H1 (cell line): ENCODE data around the gene DPM2. TPM values are rescaled to one million over a fixed set of nuclear protein-coding genes. Genes with fewer than 3 reads are reported as not detected.

ENCODE experiments used
- CTCF ChIA-PET: fragments of 300-600 bp; sonication (Branson Sonifier 250); formaldehyde crosslinking; loops from one replicate; lab custom pipeline; 2021; ENCODE audit not compliant: partially characterized antibody; lab: Charles Lee
- POLR2A ChIA-PET: fragments of 300-600 bp; sonication (Branson Sonifier 250); formaldehyde crosslinking; loops from one replicate; lab custom pipeline; 2021; ENCODE audit warnings: inconsistent platforms; ENCODE audit not compliant: partially characterized antibody; lab: Charles Lee
- DNase-seq, 2 experiments: peaks; one replicate each; pipeline versions ENCODE4 v3.0.0 to v3.0.0-alpha.2; 2010 to 2022; ENCODE audit warnings: low spot score in 2 of 2, low read depth in 1 of 2, mixed read lengths in 1 of 2
- FAIRE-seq: peaks from 2 replicates; lab custom pipeline; 2011; peaks lifted over from hg19 to GRCh38; lab: Jason Lieb, UNC
- H2AFZ ChIP-seq: 2 replicates; pipeline ENCODE4 v1.8.1; 2012; ENCODE audit warnings: low read length, inconsistent platforms
- H2AK5ac ChIP-seq: 2 replicates; pipeline ENCODE4 v1.6.1; 2013; ENCODE audit warnings: low read depth, low read length
- H2BK120ac ChIP-seq: replicated peaks from 2 replicates; pipeline ENCODE3; 2013; ENCODE audit warnings: low read depth, low read length, inconsistent platforms
- H2BK12ac ChIP-seq: 2 replicates; pipeline ENCODE4 v1.6.1; 2013; ENCODE audit warnings: low read depth, low read length
- H2BK15ac ChIP-seq: 2 replicates; pipeline ENCODE4 v1.6.1; 2013; ENCODE audit warnings: low read length
- H2BK20ac ChIP-seq: 2 replicates; pipeline ENCODE4 v1.6.1; 2013; ENCODE audit warnings: low read length
- H2BK5ac ChIP-seq: 2 replicates; pipeline ENCODE4 v1.6.1; 2013; ENCODE audit warnings: low read depth, low read length
- H3K14ac ChIP-seq: 2 replicates; pipeline ENCODE4 v1.6.1; 2013; ENCODE audit warnings: inconsistent platforms; ENCODE audit not compliant: insufficient read length
- H3K18ac ChIP-seq: 2 replicates; pipeline ENCODE4 v1.6.1; 2013; ENCODE audit warnings: low read length; ENCODE audit errors: extremely low read depth
- H3K23ac ChIP-seq: 2 replicates; pipeline ENCODE4 v1.6.1; 2013; ENCODE audit warnings: inconsistent platforms; ENCODE audit not compliant: insufficient read length
- H3K23me2 ChIP-seq: 2 replicates; pipeline ENCODE4 v1.6.1; 2013; ENCODE audit warnings: low read depth, low read length
- H3K27ac ChIP-seq: 2 replicates; pipeline ENCODE4 v1.6.1; 2011; ENCODE audit warnings: low read depth, low read length, inconsistent platforms
- H3K27me3 ChIP-seq, 4 experiments: replicated peaks in 1 of 4; 1 replicate in 1 of 4; 2 replicates in 3 of 4; pipeline versions ENCODE4 v1.6.1 to v1.8.1; 2011 to 2013; ENCODE audit warnings: low read length in 3 of 4, mild to moderate bottlenecking in 3 of 4, inconsistent platforms in 2 of 4, mixed read lengths in 2 of 4, moderate library complexity in 1 of 4; ENCODE audit not compliant: control insufficient read depth in 3 of 4, insufficient read depth in 3 of 4; ENCODE audit errors: extremely low read depth in 1 of 4
- H3K36me3 ChIP-seq, 4 experiments: 2 replicates each; pipeline versions ENCODE4 v1.6.1 to v1.8.1; 2011 to 2013; ENCODE audit warnings: mild to moderate bottlenecking in 4 of 4, low read length in 3 of 4, moderate library complexity in 2 of 4, control low read depth in 1 of 4, inconsistent platforms in 1 of 4; ENCODE audit not compliant: insufficient read depth in 4 of 4, control insufficient read depth in 2 of 4
- H3K4ac ChIP-seq: replicated peaks from 2 replicates; pipeline ENCODE3; 2013; ENCODE audit warnings: low read length, low read depth, mixed read lengths, inconsistent platforms; ENCODE audit not compliant: insufficient read length
- H3K4me1 ChIP-seq, 4 experiments: replicated peaks in 1 of 4; 1 replicate in 1 of 4; 2 replicates in 3 of 4; pipeline versions ENCODE4 v1.6.1 to v1.8.1; 2011 to 2013; ENCODE audit warnings: low read length in 3 of 4, inconsistent platforms in 2 of 4, mixed read lengths in 1 of 4; ENCODE audit not compliant: insufficient read depth in 4 of 4, control insufficient read depth in 3 of 4
- H3K4me2 ChIP-seq, 2 experiments: 2 replicates each; pipeline versions ENCODE4 v1.6.1 to v1.8.1; 2011 to 2013; ENCODE audit warnings: low read depth in 2 of 2, low read length in 2 of 2, control low read depth in 1 of 2, inconsistent platforms in 1 of 2, mild to moderate bottlenecking in 1 of 2; ENCODE audit not compliant: insufficient read depth in 1 of 2
- H3K4me3 ChIP-seq, 4 experiments: fragments of 200-600, 300-600 bp in 1 of 4; sonication (generic), shearing (Covaris generic), sonication (Bioruptor Twin) in 1 of 4; 2 replicates each; pipeline versions ENCODE4 v1.5.1 to v1.8.1; 2011 to 2016; ENCODE audit warnings: low read length in 4 of 4, low read depth in 3 of 4, control low read depth in 2 of 4, inconsistent platforms in 2 of 4, mild to moderate bottlenecking in 2 of 4, mixed read lengths in 1 of 4, moderate library complexity in 1 of 4; ENCODE audit not compliant: insufficient read depth in 2 of 4; ENCODE audit errors: extremely low read depth in 1 of 4
- H3K56ac ChIP-seq: replicated peaks from 2 replicates; pipeline ENCODE3; 2013; ENCODE audit warnings: low read depth, mild to moderate bottlenecking, mixed read lengths, low read length, inconsistent platforms; ENCODE audit not compliant: insufficient read length
- H3K79me1 ChIP-seq: 2 replicates; pipeline ENCODE4 v1.6.1; 2013; ENCODE audit warnings: low read depth, low read length, control low read depth
- H3K79me2 ChIP-seq, 2 experiments: 2 replicates each; pipeline versions ENCODE4 v1.6.1 to v1.8.1; 2012 to 2013; ENCODE audit warnings: low read length in 2 of 2, mild to moderate bottlenecking in 2 of 2, inconsistent platforms in 1 of 2; ENCODE audit not compliant: insufficient read depth in 2 of 2, control insufficient read depth in 1 of 2
- H3K9ac ChIP-seq, 4 experiments: replicated peaks in 1 of 4; 1 replicate in 1 of 4; 2 replicates in 3 of 4; pipeline versions ENCODE4 v1.6.1 to v1.8.1; 2011 to 2013; ENCODE audit warnings: low read depth in 3 of 4, low read length in 3 of 4, control low read depth in 2 of 4, mild to moderate bottlenecking in 2 of 4, moderate library complexity in 2 of 4, inconsistent platforms in 1 of 4; ENCODE audit errors: extremely low read depth in 1 of 4
- H3K9me3 ChIP-seq, 2 experiments: 2 replicates each; pipeline versions ENCODE4 v1.6.1 to v1.8.1; 2012 to 2013; ENCODE audit warnings: mild to moderate bottlenecking in 2 of 2, moderate library complexity in 2 of 2, control low read depth in 1 of 2, inconsistent platforms in 1 of 2, low read depth in 1 of 2, low read length in 1 of 2, mixed read lengths in 1 of 2; ENCODE audit not compliant: insufficient read depth in 2 of 2
- H4K20me1 ChIP-seq, 2 experiments: replicated peaks in 1 of 2; 2 replicates each; pipeline versions ENCODE3 to v1.8.1; 2011 to 2013; ENCODE audit warnings: inconsistent platforms in 2 of 2, low read length in 2 of 2, mild to moderate bottlenecking in 1 of 2; ENCODE audit not compliant: insufficient read depth in 2 of 2, control insufficient read depth in 1 of 2
- H4K5ac ChIP-seq: 2 replicates; pipeline ENCODE4 v1.6.1; 2013; ENCODE audit warnings: low read length, low read depth, mixed read lengths, inconsistent platforms; ENCODE audit not compliant: insufficient read length
- H4K8ac ChIP-seq: 2 replicates; pipeline ENCODE4 v1.8.0; 2013; ENCODE audit warnings: mild to moderate bottlenecking, moderate library complexity, low read length, inconsistent platforms; ENCODE audit not compliant: insufficient read depth; ENCODE audit errors: extremely low read depth
- H4K91ac ChIP-seq: replicated peaks from 2 replicates; pipeline ENCODE3; 2013; ENCODE audit warnings: low read length, mixed read lengths, inconsistent platforms; ENCODE audit not compliant: insufficient read length
- WGBS, 2 experiments: shearing (Covaris generic) in 1 of 2; methylation state at CpG; one replicate each; pipeline versions ENCODE4 v1.1.6 to v1.1.7; 2013 to 2015; ENCODE audit warnings: low lambda C conversion rate in 2 of 2, mixed read lengths in 2 of 2, inconsistent platforms in 1 of 2, low coverage in 1 of 2, missing lambda C conversion rate in 1 of 2; ENCODE audit not compliant: insufficient replicate concordance in 2 of 2, insufficient coverage in 1 of 2, insufficient read length in 1 of 2; ENCODE audit errors: extremely low coverage in 1 of 2, missing lambda C conversion rate in 1 of 2; 5-methylcytosine and 5-hydroxymethylcytosine counted together
- polyA plus RNA-seq, 7 experiments: library from polyadenylated mRNA; depleted of rRNA in 3 of 7; stranded (reverse) in 5 of 7; unstranded in 2 of 7; fragments of >200 nt in 5 of 7; fragments of 200-250 nt in 2 of 7; gene quantifications; 1 replicate in 5 of 7; 2 replicates in 1 of 7; 4 replicates in 1 of 7; pipeline versions ENCODE4 v1.2.1 to v1.2.3, GENCODE V29; 2011 to 2013; ENCODE audit warnings: missing spikeins in 2 of 7, mixed read lengths in 2 of 7
- total RNA-seq: library from RNA; stranded (reverse); fragmentation: NEBNext Ultra II Directional; extraction: Animal tissue kit (Norgen Biotek cat#: 25700); gene quantifications from 2 replicates; pipeline ENCODE4 v1.2.1, GENCODE V29; 2021

DPM2 gene
- total and polyA plus RNA-seq, 2 of the 8 experiments (the other 6 are each of a cell fraction or from before 2014, with no cell fraction given), result 45.4 to 95.4 TPM

- ChIA-PET CTCF (interaction anchor here (0.7 to 8.1 kb wide), 8 partner anchors 8 to 194 kb away, joined by 3 to 68 read pairs (median 4); partner anchors contain the start of gene EEIG1), POLR2A (interaction anchor here (0.5 to 1.6 kb wide), 14 partner anchors 9 to 172 kb away, joined by 3 to 6 read pairs (median 3); partner anchors contain the start of genes DPM2, NAIF1 and SLC25A25)
- H2BK20ac ChIP-seq, result peak overlapping the region; percentile 55; the same call in 1 of the 2 replicates
- H4K5ac ChIP-seq, result no peak overlapping the region
- peak overlapping the region; percentile 32; the same call in 1 of the 2 replicates for H2BK12ac ChIP-seq
- H3K4me3 ChIP-seq, result peak overlapping the region in 2 of 4 experiments; percentile 49 to 62; a peak in 2 of 8 replicates
- no peak overlapping the region for H3K4ac ChIP-seq
- H3K23ac ChIP-seq, result no peak overlapping the region
- no peak overlapping the region for H3K14ac ChIP-seq
- no peak overlapping the region; a peak in 1 of 7 replicates for H3K9ac ChIP-seq
- H3K36me3 ChIP-seq, result no peaks in the 10 kb centered on the region
- H3K27ac ChIP-seq, result no peak overlapping the region
- peaks cover 0 to 3% of the 10 kb centered on the region in 2 experiments for H4K20me1 ChIP-seq
- no peak overlapping the region; the same call in 1 of the 2 replicates for H4K8ac ChIP-seq
- peak overlapping the region; percentile 97; the same call in 1 of the 2 replicates for H2AK5ac ChIP-seq
- FAIRE-seq, result no peak
- peak overlapping the region; percentile 26 for H3K18ac ChIP-seq
- DNase-seq, result no peak
- H2BK120ac ChIP-seq, result no peak overlapping the region
- peak overlapping the region; percentile 72; the same call in 1 of the 2 replicates for H2BK15ac ChIP-seq
- H2AFZ ChIP-seq, result no peak overlapping the region
- H4K91ac ChIP-seq, result peak overlapping the region; percentile 25
- no peaks in the 10 kb centered on the region for H3K9me3 ChIP-seq
- peaks cover 0 to 18% (median 16%) of the 10 kb centered on the region in 4 experiments; a peak in 6 of 7 replicates for H3K27me3 ChIP-seq
- WGBS, 2 experiments, result 81% methylated on average over 11 of the region's 11 CpGs; no CpG with 5 or more reads in 1 of the 2 experiments
- H2BK5ac ChIP-seq, result peak overlapping the region; percentile 35; the same call in 1 of the 2 replicates
- peaks cover 13 to 24% (median 20%) of the 10 kb centered on the region in 4 experiments for H3K4me1 ChIP-seq
- no peaks in the 10 kb centered on the region for H3K79me1 ChIP-seq
- H3K23me2 ChIP-seq, result peaks cover 20% of the 10 kb centered on the region; the same call in 1 of the 2 replicates
- no peaks in the 10 kb centered on the region for H3K79me2 ChIP-seq
- no peak overlapping the region for H3K56ac ChIP-seq
- peak overlapping the region; percentile 76 to 96 for H3K4me2 ChIP-seq
These were observed 8.7 kb downstream of the DPM2 start for GRCh38 chr9:127928676-127929624.
